Vagina (tissue), 2 donors: ENCODE data around the gene CHRNB1. TPM values are rescaled to one million over a fixed set of nuclear protein-coding genes. Genes with fewer than 3 reads are reported as not detected.
"Not testable (repeated sequence)": the region's sequence is repeated elsewhere in the genome, so short reads cannot be mapped to it uniquely, and the experiment has no call there.

Experiments used
- DNase-seq, 2 donors: peaks; one replicate each; pipeline ENCODE4 v3.0.0-alpha.2; 2017; ENCODE audit errors: extremely low spot score in 2 of 2
- H3K27ac ChIP-seq: fragments of 200-600 bp; sonication (generic); one replicate; pipeline ENCODE4 v1.5.1; 2019
- H3K27me3 ChIP-seq: fragments of 200-600 bp; sonication (generic); one replicate; pipeline ENCODE4 v1.5.1; 2019
- H3K36me3 ChIP-seq, 2 donors: fragments of 200-600 bp; sonication (generic); one replicate each; pipeline ENCODE4 v1.5.1; 2017 to 2019
- H3K4me1 ChIP-seq: fragments of 200-600 bp; sonication (generic); one replicate; pipeline ENCODE4 v1.5.1; 2019
- H3K4me3 ChIP-seq, 2 donors: fragments of 200-600 bp; sonication (generic); 1 replicate in 1 of 2; 2 replicates in 1 of 2; pipeline ENCODE4 v1.5.1; 2016 to 2019
- H3K9me3 ChIP-seq: fragments of 200-600 bp; sonication (generic); one replicate; pipeline ENCODE4 v1.5.1; 2019
- POLR2A ChIP-seq, 2 donors: fragments of 450-650 bp; IDR thresholded peaks; one replicate each; pipeline ENCODE4 v1.6.1; 2017; ENCODE audit warnings: antibody characterized with exemption in 2 of 2, mild to moderate bottlenecking in 2 of 2, moderate library complexity in 2 of 2
- POLR2AphosphoS5 ChIP-seq, 2 donors: sonication (generic); formaldehyde crosslinking; IDR thresholded peaks; one replicate each; pipeline ENCODE4 v1.9.0; 2017; ENCODE audit warnings: antibody characterized with exemption in 2 of 2, mild to moderate bottlenecking in 2 of 2, low read depth in 1 of 2; ENCODE audit not compliant: insufficient read depth in 1 of 2
- intact Hi-C: fragments of 100-400 bp; cut with DNase I; formaldehyde crosslinking; loops from one replicate; pipeline ENCODE4 v1.15.1; 2023
- total RNA-seq: library from RNA; depleted of rRNA; stranded (reverse); fragments of >200 nt; gene quantifications from one replicate; pipeline ENCODE4 v1.2.3, GENCODE V29; 2016
- TF ChIP-seq, protein P1 (sequence below), 3 experiments: fragments of 450-650 bp in 2 of 3; fragments of 200-600 bp in 1 of 3; sonication (generic) in 1 of 3; IDR thresholded peaks; one replicate each; pipeline ENCODE4 v1.5.1; 2017 to 2019; ENCODE audit warnings: antibody characterized with exemption in 3 of 3, mild to moderate bottlenecking in 2 of 3, moderate library complexity in 2 of 3

Gene CHRNB1
- total RNA-seq, 1 donor from 2014 or later, result 5.9 TPM

DNA sequence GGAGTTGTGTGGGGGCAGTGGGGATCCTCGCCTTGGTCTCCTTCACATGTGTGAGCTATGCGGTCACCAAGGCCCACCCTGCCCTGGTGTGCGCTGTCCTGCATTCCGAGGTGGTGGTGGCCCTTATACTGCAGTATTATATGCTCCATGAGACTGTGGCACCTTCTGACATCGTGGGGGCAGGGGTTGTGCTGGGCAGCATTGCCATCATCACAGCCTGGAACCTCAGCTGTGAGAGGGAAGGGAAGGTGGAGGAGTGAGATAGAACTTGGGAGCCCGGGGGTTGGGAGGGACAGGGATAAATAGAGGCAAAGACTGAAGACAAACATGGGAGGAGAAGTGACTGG is 37.9 kb downstream of the CHRNB1 start:
- intact Hi-C loops, result loop anchor here (5.0 kb wide), 1 partner anchor 130 kb away; the partner anchor contains the start of gene KCTD11
- not testable (repeated sequence) for DNase-seq, H3K9me3 ChIP-seq, H3K27me3 ChIP-seq, H3K36me3 ChIP-seq
- Histone ChIP-seq H3K4me1 (peaks cover 64% of the 10 kb centered on the region), H3K27ac (peak overlapping the region; percentile 100), H3K4me3 (peak overlapping the region; percentile 53 to 64)

DNA sequence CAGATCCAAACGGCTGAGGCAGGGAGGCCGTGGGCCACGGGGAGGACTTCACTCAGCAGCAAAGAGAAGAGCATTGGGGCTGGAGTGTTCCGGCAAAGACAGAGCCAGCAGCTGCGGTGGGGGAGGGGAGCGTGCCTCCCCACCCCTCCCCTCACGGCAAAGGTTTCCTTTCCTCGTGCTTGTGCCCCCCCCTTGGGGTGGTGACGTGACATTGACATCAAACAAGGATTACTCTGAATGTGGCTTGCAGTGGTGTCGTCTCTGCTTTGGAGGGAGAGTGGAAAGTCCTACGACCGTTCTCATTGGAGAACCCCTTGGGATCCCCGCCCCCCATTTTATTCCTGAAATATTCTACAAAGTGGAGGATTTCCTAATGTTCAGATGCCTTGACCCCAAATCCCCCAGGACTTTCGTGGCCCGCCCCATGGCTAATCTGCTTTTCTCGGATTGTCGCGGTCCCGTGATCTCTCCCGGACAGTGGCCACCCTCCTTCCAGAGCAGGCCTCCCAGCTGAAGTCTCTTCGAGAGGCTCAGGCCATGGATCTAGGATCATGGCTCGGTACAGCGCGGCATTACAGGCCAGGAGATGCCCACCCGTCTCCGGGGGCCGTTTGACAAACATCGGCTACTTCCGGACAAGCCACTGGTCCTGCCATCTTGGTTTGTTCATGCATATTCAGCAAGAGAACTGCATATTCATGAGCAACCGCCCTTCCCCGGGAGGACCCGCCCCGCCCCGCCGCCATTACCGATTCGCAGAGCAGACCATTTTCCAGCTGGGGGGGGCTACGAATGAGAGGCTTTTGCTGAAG is 38.6 kb downstream of the CHRNB1 start:
- Histone ChIP-seq H3K27ac (peak overlapping the region; percentile 100), H3K4me1 (peaks cover 66% of the 10 kb centered on the region), H3K9me3 (no peaks in the 10 kb centered on the region), H3K36me3 (no peaks in the 10 kb centered on the region), H3K4me3 (peak overlapping the region; percentile 53 to 64), H3K27me3 (no peaks in the 10 kb centered on the region)
- intact Hi-C loops, result loop anchor here (2.0 to 5.0 kb wide), 2 partner anchors 45 to 131 kb away; partner anchors contain the start of genes FGF11 and KCTD11
- TF ChIP-seq, protein P1, sequence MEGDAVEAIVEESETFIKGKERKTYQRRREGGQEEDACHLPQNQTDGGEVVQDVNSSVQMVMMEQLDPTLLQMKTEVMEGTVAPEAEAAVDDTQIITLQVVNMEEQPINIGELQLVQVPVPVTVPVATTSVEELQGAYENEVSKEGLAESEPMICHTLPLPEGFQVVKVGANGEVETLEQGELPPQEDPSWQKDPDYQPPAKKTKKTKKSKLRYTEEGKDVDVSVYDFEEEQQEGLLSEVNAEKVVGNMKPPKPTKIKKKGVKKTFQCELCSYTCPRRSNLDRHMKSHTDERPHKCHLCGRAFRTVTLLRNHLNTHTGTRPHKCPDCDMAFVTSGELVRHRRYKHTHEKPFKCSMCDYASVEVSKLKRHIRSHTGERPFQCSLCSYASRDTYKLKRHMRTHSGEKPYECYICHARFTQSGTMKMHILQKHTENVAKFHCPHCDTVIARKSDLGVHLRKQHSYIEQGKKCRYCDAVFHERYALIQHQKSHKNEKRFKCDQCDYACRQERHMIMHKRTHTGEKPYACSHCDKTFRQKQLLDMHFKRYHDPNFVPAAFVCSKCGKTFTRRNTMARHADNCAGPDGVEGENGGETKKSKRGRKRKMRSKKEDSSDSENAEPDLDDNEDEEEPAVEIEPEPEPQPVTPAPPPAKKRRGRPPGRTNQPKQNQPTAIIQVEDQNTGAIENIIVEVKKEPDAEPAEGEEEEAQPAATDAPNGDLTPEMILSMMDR (IDR thresholded peaks at IDR 0.05), result no peak
- peak in 1 of 2 donors; percentile 60 for TF ChIP-seq POLR2A (IDR thresholded peaks at IDR 0.05)
- peak; percentile 45 to 86 for TF ChIP-seq POLR2AphosphoS5 (IDR thresholded peaks at IDR 0.05; ENCODE audit: insufficient read depth in 1 of 2, low read depth in 1 of 2)
- peak in 1 of 2 donors; percentile 99 for DNase-seq

DNA sequence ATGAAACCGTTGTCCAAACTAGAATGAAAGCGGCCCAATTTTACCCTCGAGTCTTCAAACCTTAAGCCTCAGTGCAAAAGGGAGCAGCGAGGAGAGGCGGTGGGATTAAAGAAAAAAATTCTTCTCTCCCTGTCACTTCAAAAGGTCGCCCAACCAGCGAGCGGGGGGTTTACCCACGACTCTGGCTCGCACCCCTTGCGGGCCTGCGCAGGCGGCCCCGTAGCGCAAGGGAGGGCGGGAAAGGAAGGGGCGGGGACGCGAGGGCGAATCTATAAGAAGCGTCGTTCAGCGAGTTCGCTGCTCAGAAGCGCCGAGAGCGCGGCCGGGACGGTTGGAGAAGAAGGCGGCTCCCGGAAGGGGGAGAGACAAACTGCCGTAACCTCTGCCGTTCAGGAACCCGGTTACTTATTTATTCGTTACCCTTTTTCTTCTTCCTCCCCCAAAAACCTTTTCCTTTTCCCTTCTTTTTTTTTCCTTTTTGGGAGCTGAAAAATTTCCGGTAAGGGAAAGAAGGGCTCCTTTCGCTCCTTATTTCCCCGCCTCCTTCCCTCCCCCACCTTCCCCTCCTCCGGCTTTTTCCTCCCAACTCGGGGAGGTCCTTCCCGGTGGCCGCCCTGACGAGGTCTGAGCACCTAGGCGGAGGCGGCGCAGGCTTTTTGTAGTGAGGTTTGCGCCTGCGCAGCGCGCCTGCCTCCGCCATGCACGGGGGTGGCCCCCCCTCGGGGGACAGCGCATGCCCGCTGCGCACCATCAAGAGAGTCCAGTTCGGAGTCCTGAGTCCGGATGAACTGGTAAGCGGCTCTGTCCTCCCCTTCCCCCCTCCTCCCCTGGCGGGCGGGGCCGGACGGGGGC is 39.4 kb downstream of the CHRNB1 start, which contains the start of gene POLR2A:
POLR2A (plus strand) TSS at position 300 of the 852 bp plus-strand sequence.
- intact Hi-C loops, result loop anchor here (2.0 to 5.0 kb wide), 2 partner anchors 45 to 132 kb away; partner anchors contain the start of genes FGF11 and KCTD11

DNA sequence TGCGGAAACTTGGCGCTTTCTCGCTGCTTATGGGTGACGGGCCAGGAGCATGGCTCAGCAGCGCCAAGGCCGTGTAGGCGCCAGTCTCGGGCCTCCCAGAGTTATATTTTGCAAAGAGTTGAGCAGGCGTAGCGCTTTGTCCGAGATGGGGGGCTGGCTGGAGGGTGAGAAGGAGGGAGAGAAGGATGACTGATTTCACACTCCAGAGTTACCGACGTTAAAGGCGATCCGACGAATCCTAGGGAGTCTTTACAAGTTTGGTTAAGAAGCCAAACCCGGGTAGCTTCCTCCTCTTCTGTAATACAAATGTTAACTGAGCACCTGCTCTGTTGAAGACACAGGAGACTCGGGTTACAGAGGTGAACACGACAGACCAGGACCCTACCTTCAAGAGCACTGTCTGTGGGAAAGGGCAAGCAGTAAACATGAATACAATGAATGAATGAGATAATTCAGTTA is 40.1 kb downstream of the CHRNB1 start:
- peak overlapping the region; percentile 53 to 64 for H3K4me3 ChIP-seq
- no peak for DNase-seq
- H3K36me3 ChIP-seq, result no peaks in the 10 kb centered on the region
- TF ChIP-seq, protein P1 (IDR thresholded peaks at IDR 0.05), result peak in 1 of 3 experiments; percentile 23
- TF ChIP-seq POLR2AphosphoS5 (IDR thresholded peaks at IDR 0.05; ENCODE audit: insufficient read depth in 1 of 2, low read depth in 1 of 2), result no peak
- no peak for TF ChIP-seq POLR2A (IDR thresholded peaks at IDR 0.05)
- intact Hi-C loops, result loop anchor here (2.0 to 5.0 kb wide), 3 partner anchors 46 to 133 kb away; partner anchors contain the start of genes FGF11, KCTD11 and PLSCR3
- peak overlapping the region; percentile 100 for H3K27ac ChIP-seq
- no peaks in the 10 kb centered on the region for H3K27me3 ChIP-seq
- peaks cover 78% of the 10 kb centered on the region for H3K4me1 ChIP-seq
- H3K9me3 ChIP-seq, result no peaks in the 10 kb centered on the region

More for the DNA sequence above, 39.4 kb downstream of the CHRNB1 start, which contains the start of gene POLR2A:
- Histone ChIP-seq H3K36me3 (no peaks in the 10 kb centered on the region), H3K9me3 (no peaks in the 10 kb centered on the region), H3K4me3 (peak within 1 kb of the TSS; percentile 53 to 64), H3K4me1 (peaks cover 74% of the 10 kb centered on the region), H3K27ac (peak within 1 kb of the TSS; percentile 100), H3K27me3 (no peaks in the 10 kb centered on the region)
- TF ChIP-seq POLR2A (IDR thresholded peaks at IDR 0.05), result peak; percentile 92 to 100
- TF ChIP-seq, protein P1 (IDR thresholded peaks at IDR 0.05), result no peak
- peak; percentile 89 to 100 for TF ChIP-seq POLR2AphosphoS5 (IDR thresholded peaks at IDR 0.05; ENCODE audit: insufficient read depth in 1 of 2, low read depth in 1 of 2)
- peak in 1 of 2 donors; percentile 100 for DNase-seq

DNA sequence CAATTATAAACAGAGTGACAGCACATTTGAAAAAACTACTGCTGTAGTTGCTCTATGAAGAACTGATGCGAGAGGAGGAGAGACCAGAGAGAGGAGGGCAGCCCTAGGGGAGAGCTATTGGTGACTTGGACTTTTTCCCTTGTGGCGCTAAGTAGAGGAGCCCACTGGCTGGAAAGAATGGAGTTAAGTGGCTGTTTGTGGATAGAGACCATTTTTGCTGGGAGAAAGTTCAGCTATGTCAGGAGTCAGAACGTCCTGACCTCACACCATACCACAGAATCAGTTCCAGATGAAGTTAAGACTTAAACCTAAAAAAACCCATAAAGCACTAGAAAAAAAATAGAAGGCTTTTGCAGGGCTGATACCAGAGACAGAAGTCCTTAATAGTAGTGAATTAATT is 41.3 kb downstream of the CHRNB1 start:
- intact Hi-C loops, result loop anchor here (5.0 kb wide), 1 partner anchor 94 kb away; the partner anchor contains the start of gene PLSCR3
- peaks cover 80% of the 10 kb centered on the region for H3K4me1 ChIP-seq
- H3K36me3 ChIP-seq, result no peaks in the 10 kb centered on the region
- TF ChIP-seq, protein P1 (IDR thresholded peaks at IDR 0.05), result no peak
- TF ChIP-seq POLR2AphosphoS5 (IDR thresholded peaks at IDR 0.05; ENCODE audit: insufficient read depth in 1 of 2, low read depth in 1 of 2) (peak in 1 of 2 donors; percentile 20), POLR2A (IDR thresholded peaks at IDR 0.05) (no peak)
- peak overlapping the region; percentile 53 to 64 for H3K4me3 ChIP-seq
- DNase-seq, result no peak
- H3K27me3 ChIP-seq, result no peaks in the 10 kb centered on the region
- no peaks in the 10 kb centered on the region for H3K9me3 ChIP-seq
- H3K27ac ChIP-seq, result peak overlapping the region; percentile 100
